Fibroblast of pulmonary artery (primary cell): ENCODE results near the gene IGFBP1.
"Not testable (repeated sequence)": the region's sequence is repeated elsewhere in the genome, so short reads cannot be mapped to it uniquely, and the experiment has no call there.

ENCODE experiments used
- DNase-seq: peaks from one replicate; pipeline ENCODE4 v3.0.0-alpha.2; 2010; ENCODE audit warnings: low read depth
- H3K4me3 ChIP-seq: replicated peaks from 2 replicates; pipeline ENCODE4 v1.5.1; 2011; ENCODE audit warnings: low read depth, mild to moderate bottlenecking, control low read depth, low read length, moderate library complexity
- TF ChIP-seq, protein P1 (sequence below): IDR thresholded peaks from 2 replicates; pipeline ENCODE4 v1.5.1; 2011; ENCODE audit warnings: mild to moderate bottlenecking, control low read depth, low read length, inconsistent platforms; ENCODE audit errors: missing control alignments

IGFBP1 gene

GRCh38 chr7:45924283-45924682, 36.0 kb downstream of the IGFBP1 start:
- DNase-seq: peak; percentile 71
- TF ChIP-seq, protein P1, sequence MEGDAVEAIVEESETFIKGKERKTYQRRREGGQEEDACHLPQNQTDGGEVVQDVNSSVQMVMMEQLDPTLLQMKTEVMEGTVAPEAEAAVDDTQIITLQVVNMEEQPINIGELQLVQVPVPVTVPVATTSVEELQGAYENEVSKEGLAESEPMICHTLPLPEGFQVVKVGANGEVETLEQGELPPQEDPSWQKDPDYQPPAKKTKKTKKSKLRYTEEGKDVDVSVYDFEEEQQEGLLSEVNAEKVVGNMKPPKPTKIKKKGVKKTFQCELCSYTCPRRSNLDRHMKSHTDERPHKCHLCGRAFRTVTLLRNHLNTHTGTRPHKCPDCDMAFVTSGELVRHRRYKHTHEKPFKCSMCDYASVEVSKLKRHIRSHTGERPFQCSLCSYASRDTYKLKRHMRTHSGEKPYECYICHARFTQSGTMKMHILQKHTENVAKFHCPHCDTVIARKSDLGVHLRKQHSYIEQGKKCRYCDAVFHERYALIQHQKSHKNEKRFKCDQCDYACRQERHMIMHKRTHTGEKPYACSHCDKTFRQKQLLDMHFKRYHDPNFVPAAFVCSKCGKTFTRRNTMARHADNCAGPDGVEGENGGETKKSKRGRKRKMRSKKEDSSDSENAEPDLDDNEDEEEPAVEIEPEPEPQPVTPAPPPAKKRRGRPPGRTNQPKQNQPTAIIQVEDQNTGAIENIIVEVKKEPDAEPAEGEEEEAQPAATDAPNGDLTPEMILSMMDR: peak; percentile 4
- no peak overlapping the region for H3K4me3 ChIP-seq

DNA sequence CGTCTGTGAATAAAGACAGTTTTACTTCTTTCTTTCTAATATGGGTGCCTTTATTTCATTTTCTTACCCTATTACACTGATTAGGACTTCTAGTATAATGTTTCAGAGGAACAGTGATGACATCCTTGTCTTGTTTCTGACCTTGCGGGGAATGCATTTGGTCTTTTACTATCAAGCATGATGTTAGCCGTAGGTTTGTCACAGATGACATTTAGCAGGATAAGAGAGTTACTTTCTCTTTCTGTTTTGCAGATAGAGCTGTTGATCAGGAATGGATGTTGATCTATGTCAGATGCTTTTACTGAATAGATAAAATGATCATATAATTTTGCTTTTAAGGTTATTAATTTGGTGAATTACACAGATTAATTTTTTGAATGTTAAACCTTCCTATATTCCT, 39.4 kb downstream of the IGFBP1 start:
- no peak overlapping the region for H3K4me3 ChIP-seq
- TF ChIP-seq, protein P1: no peak
- no peak for DNase-seq

DNA sequence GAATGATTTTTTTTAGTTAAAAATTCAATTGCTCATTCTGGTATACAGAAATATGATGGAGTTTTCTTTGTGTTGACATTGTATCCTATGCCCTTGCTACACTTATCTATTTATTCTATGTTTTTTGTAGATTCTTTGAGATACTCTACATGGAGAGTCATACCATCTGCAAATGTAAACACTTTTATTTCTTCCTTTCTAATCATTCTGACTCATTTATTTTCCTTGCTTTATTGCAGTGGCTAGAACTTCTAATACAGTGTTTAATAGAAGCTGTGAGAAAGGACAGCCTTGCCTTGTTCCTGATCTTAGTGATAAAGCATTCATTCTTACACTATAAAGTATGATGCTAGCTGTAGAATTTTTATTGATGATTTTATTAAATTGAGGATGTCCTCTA, 42.7 kb downstream of the IGFBP1 start:
- no peak for DNase-seq
- H3K4me3 ChIP-seq: no peak overlapping the region
- TF ChIP-seq, protein P1: no peak

DNA sequence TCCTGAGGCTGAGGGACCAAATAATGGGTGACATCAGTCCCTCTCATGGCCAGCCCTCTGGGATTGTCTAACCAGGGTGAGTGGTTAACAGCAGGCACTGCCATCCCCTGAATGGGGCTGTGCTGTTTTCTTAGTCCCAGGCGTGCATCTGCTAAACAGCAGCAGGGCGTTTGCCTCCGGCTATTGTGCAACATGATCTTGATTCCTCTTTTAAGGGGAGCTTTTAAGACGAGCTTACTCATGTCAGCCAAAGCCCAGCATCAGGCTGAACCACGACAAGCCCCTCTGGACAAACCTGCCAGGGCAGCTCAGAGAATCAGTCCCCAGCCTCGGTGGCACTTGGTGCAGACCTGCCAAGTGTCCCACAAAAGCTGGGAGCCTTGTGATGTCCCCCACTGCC, 49.0 kb downstream of the IGFBP1 start:
- TF ChIP-seq, protein P1: no peak
- no peak overlapping the region for H3K4me3 ChIP-seq
- no peak for DNase-seq

DNA sequence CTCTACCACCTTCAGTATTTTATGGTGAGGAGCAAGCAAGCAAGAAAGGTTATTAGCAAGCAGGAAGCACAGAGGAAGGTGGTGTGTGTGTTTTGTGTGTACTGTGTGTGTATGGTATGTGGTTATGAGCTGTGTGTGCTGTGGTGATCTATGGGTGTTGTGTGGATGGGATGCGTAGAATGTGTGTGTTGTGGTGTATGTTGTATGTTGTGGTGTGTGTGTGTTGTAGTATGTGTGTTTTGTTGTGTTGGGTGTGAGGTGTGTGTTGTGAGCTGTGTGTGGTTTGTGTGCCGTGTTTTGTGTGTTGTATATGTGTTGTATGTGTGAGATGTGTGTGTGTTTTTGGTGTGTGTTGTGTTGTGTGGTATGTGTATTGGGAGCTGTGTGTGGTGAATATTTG, 49.6 kb downstream of the IGFBP1 start:
- H3K4me3 ChIP-seq: no peak overlapping the region
- DNase-seq: no peak
- TF ChIP-seq, protein P1: no peak

- no peak for DNase-seq
- H3K4me3 ChIP-seq: no peak overlapping the region
- TF ChIP-seq, protein P1: peak; percentile 3
Measured at GRCh38 chr7:45938626-45939302, 50.5 kb downstream of the IGFBP1 start.

DNA sequence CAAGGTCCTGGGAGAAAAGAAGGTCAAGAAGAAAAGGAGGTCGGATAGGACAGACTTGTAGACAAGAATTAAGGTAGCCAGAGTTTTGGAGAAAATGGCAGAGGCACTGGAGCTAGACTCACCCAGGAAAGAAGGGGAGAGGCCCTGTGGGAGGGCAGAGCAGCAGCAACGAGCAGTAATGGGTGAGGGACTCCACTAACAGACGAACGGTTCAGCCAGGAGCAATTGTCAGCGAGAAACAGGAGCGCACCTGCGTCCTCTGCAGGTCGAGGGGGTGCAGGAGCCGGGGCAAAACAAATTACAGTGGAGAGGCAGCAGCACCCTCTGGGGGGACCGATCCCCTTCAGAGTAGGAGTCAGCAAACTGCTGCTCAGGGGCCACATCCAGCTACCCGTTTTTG, 51.3 kb downstream of the IGFBP1 start:
- no peak for DNase-seq
- H3K4me3 ChIP-seq: no peak overlapping the region
- TF ChIP-seq, protein P1: no peak

DNA sequence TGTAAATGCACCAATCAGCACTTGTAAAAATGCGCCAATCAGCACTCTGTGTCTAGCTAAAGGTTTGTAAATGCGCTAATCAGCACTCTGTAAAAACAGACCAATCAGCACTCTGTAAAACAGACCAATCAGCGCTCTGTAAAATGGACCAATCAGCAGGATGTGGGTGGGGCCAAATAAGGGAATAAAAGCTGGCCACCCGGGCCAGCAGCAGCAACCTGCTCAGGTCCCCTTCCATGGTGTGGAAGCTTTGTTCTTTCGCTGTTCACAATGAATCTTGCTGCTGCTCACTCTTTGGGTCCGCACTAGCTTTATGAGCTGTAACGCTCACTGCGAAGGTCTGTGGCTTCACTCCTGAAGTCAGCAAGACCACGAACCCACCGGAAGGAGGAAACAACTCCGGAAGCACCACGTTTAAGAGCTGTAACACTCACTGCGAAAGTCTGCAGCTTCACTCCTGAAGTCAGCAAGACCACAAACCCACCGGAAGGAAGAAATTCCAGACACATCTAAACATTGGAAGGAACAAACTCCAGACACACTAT, 52.0 kb downstream of the IGFBP1 start:
- DNase-seq, H3K4me3 ChIP-seq: not testable (repeated sequence)
